Measurements from ENCODE around the gene SHE. TPM values are rescaled to one million over a fixed set of nuclear protein-coding genes. Genes with fewer than 3 reads are reported as not detected.

The SHE gene
- total RNA-seq, 4 donors from 2014 or later: 11.6 to 55.0 (median 25.8) TPM

DNA sequence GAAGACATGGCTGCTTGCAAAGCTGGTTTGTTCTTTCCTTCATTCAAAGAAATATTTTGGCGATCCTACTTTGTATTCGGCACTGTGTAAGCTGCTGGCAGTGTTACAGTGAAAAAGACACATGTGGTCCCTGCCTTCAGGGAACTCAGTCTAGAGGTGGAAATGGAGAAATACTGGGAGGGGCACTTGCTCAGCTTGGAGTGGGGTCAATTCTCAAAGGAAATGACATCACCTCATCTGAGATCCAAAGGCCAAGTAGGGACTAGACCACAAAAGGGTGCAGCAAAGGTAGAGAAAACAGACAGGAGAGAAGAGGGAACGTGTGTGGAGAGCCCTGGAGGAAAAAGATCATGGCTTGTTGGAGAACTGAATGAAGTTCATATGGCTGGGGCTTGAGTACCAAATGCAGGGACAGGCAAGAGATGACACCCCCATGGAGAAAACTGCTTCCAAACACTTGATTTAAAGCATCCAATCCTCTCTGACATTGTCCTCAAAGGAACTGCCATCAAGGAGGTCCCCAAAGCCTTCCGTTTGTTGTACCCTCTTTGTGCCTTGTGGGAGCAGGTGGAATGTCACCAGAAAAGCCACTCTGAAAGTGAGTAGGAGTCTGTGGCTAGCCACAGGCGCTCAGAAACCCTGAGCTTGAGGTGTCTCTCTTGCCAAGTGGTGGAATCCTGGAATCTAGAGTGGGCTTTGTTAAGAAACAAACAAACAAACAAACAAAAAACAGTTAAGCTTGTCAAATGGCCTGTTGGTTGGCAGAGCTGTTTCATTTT, 48.4 kb downstream of the SHE start:
- TF ChIP-seq, protein P1, sequence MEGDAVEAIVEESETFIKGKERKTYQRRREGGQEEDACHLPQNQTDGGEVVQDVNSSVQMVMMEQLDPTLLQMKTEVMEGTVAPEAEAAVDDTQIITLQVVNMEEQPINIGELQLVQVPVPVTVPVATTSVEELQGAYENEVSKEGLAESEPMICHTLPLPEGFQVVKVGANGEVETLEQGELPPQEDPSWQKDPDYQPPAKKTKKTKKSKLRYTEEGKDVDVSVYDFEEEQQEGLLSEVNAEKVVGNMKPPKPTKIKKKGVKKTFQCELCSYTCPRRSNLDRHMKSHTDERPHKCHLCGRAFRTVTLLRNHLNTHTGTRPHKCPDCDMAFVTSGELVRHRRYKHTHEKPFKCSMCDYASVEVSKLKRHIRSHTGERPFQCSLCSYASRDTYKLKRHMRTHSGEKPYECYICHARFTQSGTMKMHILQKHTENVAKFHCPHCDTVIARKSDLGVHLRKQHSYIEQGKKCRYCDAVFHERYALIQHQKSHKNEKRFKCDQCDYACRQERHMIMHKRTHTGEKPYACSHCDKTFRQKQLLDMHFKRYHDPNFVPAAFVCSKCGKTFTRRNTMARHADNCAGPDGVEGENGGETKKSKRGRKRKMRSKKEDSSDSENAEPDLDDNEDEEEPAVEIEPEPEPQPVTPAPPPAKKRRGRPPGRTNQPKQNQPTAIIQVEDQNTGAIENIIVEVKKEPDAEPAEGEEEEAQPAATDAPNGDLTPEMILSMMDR (IDR thresholded peaks at IDR 0.05; ENCODE audit: low read depth): no peak

DNA sequence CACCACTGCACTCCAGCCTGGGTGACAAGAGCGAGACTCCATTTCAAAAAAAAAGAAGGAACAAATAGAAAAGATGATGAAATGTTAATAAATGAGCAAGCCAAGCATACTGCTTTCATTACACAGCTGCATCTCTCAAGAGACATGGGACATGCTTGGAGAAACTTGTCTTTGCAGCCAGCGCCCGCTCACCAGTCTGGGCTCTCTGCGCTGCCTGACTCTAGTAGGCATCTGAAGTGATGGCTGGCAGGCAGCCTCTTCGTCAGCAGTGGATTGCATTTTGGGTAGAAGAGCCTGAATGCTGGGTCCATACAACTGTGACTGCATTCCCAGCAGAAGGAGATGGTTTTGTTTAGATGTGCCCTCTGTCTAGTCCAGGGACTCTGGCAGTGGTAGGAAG, 49.1 kb downstream of the SHE start:
- TF ChIP-seq, protein P1 (IDR thresholded peaks at IDR 0.05; ENCODE audit: low read depth): no peak

DNA sequence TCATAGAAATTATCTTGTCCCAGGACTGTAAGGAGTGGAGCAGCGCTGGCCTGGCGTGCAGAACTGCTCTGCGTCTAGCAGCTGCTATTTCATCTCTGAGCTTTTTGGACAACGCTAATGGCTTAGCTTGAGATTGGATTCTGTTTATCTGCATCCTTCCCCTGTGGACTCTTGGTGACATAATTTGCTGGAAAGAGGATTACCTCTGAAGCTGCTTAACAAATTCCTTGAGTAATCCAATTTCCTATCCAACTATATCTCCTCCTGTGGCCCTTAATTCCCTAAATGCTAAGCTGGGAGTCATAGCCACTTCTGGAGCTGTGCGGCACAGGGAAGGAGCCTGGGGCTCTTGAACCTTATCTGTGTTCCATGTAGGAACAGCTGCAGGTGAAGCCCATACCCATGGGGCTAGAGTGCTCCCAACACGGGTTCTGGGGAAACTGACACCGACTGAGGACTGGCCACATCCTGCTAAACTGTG, 53.8 kb downstream of the SHE start:
- TF ChIP-seq, protein P1 (IDR thresholded peaks at IDR 0.05; ENCODE audit: low read depth): no peak

DNA sequence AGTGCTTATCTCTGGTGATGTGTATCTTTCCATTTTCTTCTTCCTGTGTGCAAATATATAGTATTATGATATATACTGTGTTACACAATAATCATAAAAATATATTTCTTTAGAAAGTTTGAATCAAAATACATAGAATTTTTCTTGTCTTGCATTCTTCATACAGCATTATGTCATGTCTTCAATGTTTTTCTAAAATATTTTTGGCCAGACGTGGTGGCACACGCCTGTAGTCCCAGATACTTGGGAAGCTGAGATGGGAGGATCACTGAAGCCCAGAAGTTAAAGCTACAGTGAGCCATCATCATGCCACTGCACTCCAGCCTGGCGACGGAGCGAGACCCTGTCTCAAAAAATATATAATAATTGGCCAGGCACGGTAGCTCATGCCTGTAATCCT, 55.4 kb downstream of the SHE start:
- TF ChIP-seq, protein P1 (IDR thresholded peaks at IDR 0.05; ENCODE audit: low read depth): no peak

DNA sequence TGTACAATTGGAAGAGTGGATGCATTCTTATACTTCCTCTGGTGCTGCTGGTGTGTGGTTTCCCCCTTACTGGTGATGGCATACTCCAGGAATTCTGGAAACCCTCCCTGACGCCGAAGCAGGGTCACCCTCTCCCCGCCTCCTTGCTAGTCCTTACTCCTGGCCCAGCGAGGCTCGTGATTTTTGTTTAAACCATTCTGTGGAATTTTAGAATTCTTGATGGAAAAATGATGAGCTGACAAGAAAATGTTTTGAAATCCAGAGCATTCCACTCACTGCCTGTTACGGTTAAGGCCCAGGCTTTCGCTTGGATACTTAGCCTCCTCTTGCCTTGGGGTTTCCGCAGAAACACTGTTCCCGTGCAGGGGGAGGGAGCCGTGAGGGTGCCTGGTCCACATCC, 55.9 kb downstream of the SHE start:
- TF ChIP-seq, protein P1 (IDR thresholded peaks at IDR 0.05; ENCODE audit: low read depth): no peak

DNA sequence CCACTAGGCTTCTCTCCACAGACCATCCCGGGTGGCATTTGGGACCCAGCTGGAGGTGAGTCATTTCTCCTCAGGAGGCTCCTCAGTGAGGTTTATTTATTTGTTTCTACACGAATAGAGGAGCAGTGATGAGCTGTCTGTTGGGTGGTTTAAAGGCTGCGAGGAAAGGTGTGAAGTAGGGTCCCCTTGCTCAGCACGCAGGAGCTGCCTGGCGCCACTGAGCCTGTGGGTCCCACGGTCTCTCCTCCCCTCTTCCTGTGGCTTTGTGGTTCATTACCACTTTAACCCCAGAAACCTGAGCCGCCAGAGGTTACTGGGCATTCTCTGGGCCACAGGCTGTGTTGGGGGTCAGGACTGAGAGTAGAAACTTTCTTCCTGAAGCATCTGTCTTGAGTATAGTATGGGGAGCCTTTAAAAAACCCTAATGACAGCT, 57.2 kb downstream of the SHE start:
- TF ChIP-seq, protein P1 (IDR thresholded peaks at IDR 0.05; ENCODE audit: low read depth): no peak

DNA sequence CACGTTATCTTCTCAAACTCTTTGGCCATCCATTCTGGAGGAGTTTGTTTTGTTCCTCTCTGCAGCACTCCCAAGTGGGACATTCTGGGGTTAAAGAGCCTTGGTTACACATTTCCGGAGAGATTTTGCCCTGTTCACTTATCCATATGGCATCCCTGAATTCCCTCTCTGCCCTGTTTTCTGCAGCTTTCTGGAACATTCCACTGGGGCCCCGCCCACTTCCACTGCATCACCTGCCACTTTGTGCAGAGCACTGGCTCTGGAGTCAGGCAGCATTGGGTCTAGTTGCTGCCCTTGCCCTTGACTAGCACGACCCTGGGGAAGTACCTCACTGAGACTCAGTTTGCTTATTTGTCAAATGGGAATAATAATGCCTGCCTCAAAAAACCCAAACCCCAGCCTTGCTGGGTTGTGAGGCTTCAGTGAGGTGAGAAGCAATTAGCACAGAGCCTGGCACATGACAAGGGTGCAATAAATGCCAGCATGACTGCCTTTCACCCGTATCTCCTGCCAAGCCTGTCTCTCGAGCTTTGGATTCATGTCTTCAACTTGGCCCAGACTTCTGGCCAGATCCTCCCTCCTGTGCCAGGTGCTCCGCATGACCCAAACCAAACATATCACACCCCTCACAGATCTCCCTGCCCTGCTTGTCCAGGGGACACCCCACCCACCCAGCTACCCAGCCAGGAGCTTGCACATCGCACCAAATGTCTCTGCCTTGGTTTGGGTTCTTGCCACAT, 58.8 kb downstream of the SHE start:
- TF ChIP-seq, protein P1 (IDR thresholded peaks at IDR 0.05; ENCODE audit: low read depth): no peak

All from subcutaneous adipose tissue (tissue), 4 donors.